ENCODE data around the gene PPIL3. TPM values are rescaled to one million over a fixed set of nuclear protein-coding genes. Genes with fewer than 3 reads are reported as not detected.

Gene PPIL3
- total and polyA plus RNA-seq, 9 of the 15 experiments (the other 6 are each of a cell fraction or from before 2014, with no cell fraction given) = 22.4 to 66.2 (median 49.0) TPM

GRCh38 chr2:200850512-200851256 is 38.2 kb downstream of the PPIL3 start (continued):
- TF ChIP-seq PTTG1 (tag; IDR thresholded peaks at IDR 0.05; ENCODE audit: low read depth) = no peak
- no peak for TF ChIP-seq SMARCC2 (IDR thresholded peaks at IDR 0.05; ENCODE audit: low read depth)
- TF ChIP-seq, protein P1, sequence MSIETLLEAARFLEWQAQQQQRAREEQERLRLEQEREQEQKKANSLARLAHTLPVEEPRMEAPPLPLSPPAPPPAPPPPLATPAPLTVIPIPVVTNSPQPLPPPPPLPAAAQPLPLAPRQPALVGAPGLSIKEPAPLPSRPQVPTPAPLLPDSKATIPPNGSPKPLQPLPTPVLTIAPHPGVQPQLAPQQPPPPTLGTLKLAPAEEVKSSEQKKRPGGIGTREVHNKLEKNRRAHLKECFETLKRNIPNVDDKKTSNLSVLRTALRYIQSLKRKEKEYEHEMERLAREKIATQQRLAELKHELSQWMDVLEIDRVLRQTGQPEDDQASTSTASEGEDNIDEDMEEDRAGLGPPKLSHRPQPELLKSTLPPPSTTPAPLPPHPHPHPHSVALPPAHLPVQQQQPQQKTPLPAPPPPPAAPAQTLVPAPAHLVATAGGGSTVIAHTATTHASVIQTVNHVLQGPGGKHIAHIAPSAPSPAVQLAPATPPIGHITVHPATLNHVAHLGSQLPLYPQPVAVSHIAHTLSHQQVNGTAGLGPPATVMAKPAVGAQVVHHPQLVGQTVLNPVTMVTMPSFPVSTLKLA (conservative IDR thresholded peaks at IDR 0.05) = peak; percentile 64 to 77; a peak in 3 of 4 replicates
- 0 out of 2 replicates have a peak, but pooled peaks have one; percentile 14 for TF ChIP-seq MYNN (IDR thresholded peaks at IDR 0.05)
- no peak for TF ChIP-seq MYNN (CRISPR knock-in tag; IDR thresholded peaks at IDR 0.05)
- no peak for TF ChIP-seq SAP30 (IDR thresholded peaks at IDR 0.05; ENCODE audit: borderline replicate concordance, insufficient read depth, low read depth, low read length, poor library complexity, severe bottlenecking)
- TF ChIP-seq ZNF639 (CRISPR knock-in tag; conservative IDR thresholded peaks at IDR 0.05 in 1 of 2, IDR thresholded peaks at IDR 0.05 in 1 of 2) = no peak
- 0 out of 2 replicates have a peak, but pooled peaks have one; percentile 9 for TF ChIP-seq ZBED1 (IDR thresholded peaks at IDR 0.05)
- TF ChIP-seq BRD9 (IDR thresholded peaks at IDR 0.05; ENCODE audit: low read depth, partially characterized antibody) = no peak
- TF ChIP-seq, protein P2, sequence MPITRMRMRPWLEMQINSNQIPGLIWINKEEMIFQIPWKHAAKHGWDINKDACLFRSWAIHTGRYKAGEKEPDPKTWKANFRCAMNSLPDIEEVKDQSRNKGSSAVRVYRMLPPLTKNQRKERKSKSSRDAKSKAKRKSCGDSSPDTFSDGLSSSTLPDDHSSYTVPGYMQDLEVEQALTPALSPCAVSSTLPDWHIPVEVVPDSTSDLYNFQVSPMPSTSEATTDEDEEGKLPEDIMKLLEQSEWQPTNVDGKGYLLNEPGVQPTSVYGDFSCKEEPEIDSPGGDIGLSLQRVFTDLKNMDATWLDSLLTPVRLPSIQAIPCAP (CRISPR knock-in tag; IDR thresholded peaks at IDR 0.05; ENCODE audit: borderline replicate concordance) = no peak
- TF ChIP-seq CTCF (IDR thresholded peaks at IDR 0.05 in 2 of 3, conservative IDR thresholded peaks at IDR 0.05 in 1 of 3; ENCODE audit: insufficient read depth in 2 of 3, low read depth in 1 of 3, low read length in 3 of 3) = peak; percentile 36 to 46 (median 43); a peak in 2 of 6 replicates
- TF ChIP-seq GTF3C2 (IDR thresholded peaks at IDR 0.05; ENCODE audit: borderline replicate concordance, extremely low read depth, insufficient read length) = no peak
- TF ChIP-seq ETV6 (IDR thresholded peaks at IDR 0.05; ENCODE audit: borderline replicate concordance in 1 of 2, low read depth in 2 of 2, low read length in 1 of 2) = no peak
- TF ChIP-seq ETV6 (CRISPR knock-in tag; IDR thresholded peaks at IDR 0.05; ENCODE audit: borderline replicate concordance) = no peak
- TF ChIP-seq BRF1 (IDR thresholded peaks at IDR 0.05; ENCODE audit: borderline replicate concordance, extremely low read depth, insufficient read length) = no peak
- peak; percentile 80 for TF ChIP-seq MYC (IDR thresholded peaks at IDR 0.05; ENCODE audit: low read depth, low read length)
- TF ChIP-seq MYC (CRISPR knock-in tag; IDR thresholded peaks at IDR 0.05; ENCODE audit: borderline replicate concordance, low read depth) = no peak
- TF ChIP-seq POLR2A (conservative IDR thresholded peaks at IDR 0.05) = no peak
